Keratinocyte (primary cell): Measurements from ENCODE around the gene CHRNA10. TPM values are rescaled to one million over a fixed set of nuclear protein-coding genes. Genes with fewer than 3 reads are reported as not detected.

ENCODE experiments used
- DNase-seq: peaks from one replicate; pipeline ENCODE4 v3.0.0-alpha.2; 2011; ENCODE audit warnings: low read depth, missing footprints, low spot score
- FAIRE-seq: peaks from 2 replicates; lab custom pipeline; 2011; peaks lifted over from hg19 to GRCh38; lab: Jason Lieb, UNC
- H2AFZ ChIP-seq: 2 replicates; pipeline ENCODE4 v1.6.0; 2012; ENCODE audit warnings: low read length, control low read depth, inconsistent platforms; ENCODE audit not compliant: control insufficient read depth
- H3K27ac ChIP-seq: 2 replicates; pipeline ENCODE4 v1.5.1; 2011; ENCODE audit warnings: low read length; ENCODE audit not compliant: control insufficient read depth, insufficient read depth
- H3K27me3 ChIP-seq: 3 replicates; pipeline ENCODE4 v1.6.0; 2011; ENCODE audit warnings: low read length; ENCODE audit not compliant: control insufficient read depth, insufficient read depth; ENCODE audit errors: extremely low read depth
- H3K36me3 ChIP-seq, 2 experiments: 2 replicates in 1 of 2; 3 replicates in 1 of 2; pipeline ENCODE4 v1.5.1; 2011; ENCODE audit warnings: low read length in 2 of 2, mild to moderate bottlenecking in 1 of 2; ENCODE audit not compliant: control insufficient read depth in 2 of 2, insufficient read depth in 2 of 2; ENCODE audit errors: extremely low read depth in 1 of 2
- H3K4me1 ChIP-seq: 3 replicates; pipeline ENCODE4 v1.5.1; 2011; ENCODE audit warnings: low read length; ENCODE audit not compliant: control insufficient read depth, insufficient read depth; ENCODE audit errors: extremely low read depth
- H3K4me2 ChIP-seq: 3 replicates; pipeline ENCODE4 v1.6.0; 2011; ENCODE audit warnings: low read depth, low read length; ENCODE audit not compliant: control insufficient read depth, insufficient read depth; ENCODE audit errors: extremely low read depth
- H3K4me3 ChIP-seq, 3 experiments: fragments of 200-600 bp in 1 of 3; sonication (generic) in 1 of 3; 2 replicates in 2 of 3; 3 replicates in 1 of 3; pipeline ENCODE4 v1.5.1; 2011 to 2016; ENCODE audit warnings: low read length in 3 of 3, mild to moderate bottlenecking in 3 of 3, control low read depth in 2 of 3, inconsistent platforms in 1 of 3, low read depth in 1 of 3, mixed read lengths in 1 of 3, mixed run types in 1 of 3, moderate library complexity in 1 of 3; ENCODE audit not compliant: control insufficient read depth in 2 of 3, insufficient read depth in 2 of 3; ENCODE audit errors: extremely low read depth in 1 of 3
- H3K79me2 ChIP-seq: 2 replicates; pipeline ENCODE4 v1.6.0; 2012; ENCODE audit warnings: low read length; ENCODE audit not compliant: control insufficient read depth, insufficient read depth
- H3K9ac ChIP-seq: 3 replicates; pipeline ENCODE4 v1.6.0; 2011; ENCODE audit warnings: low read length; ENCODE audit not compliant: control insufficient read depth, insufficient read depth; ENCODE audit errors: extremely low read depth
- H3K9me1 ChIP-seq: 3 replicates; pipeline ENCODE4 v1.6.0; 2011; ENCODE audit warnings: low read length; ENCODE audit not compliant: control insufficient read depth, insufficient read depth; ENCODE audit errors: extremely low read depth
- H3K9me3 ChIP-seq: 2 replicates; pipeline ENCODE4 v1.5.1; 2012; ENCODE audit warnings: low read depth, low read length; ENCODE audit not compliant: control insufficient read depth
- H4K20me1 ChIP-seq: 3 replicates; pipeline ENCODE4 v1.6.0; 2011; ENCODE audit warnings: low read length; ENCODE audit not compliant: control insufficient read depth, insufficient read depth; ENCODE audit errors: extremely low read depth
- CTCF ChIP-seq, 3 experiments: IDR thresholded peaks in 1 of 3; conservative IDR thresholded peaks in 1 of 3; optimal IDR thresholded peaks in 1 of 3; 2 replicates in 2 of 3; 3 replicates in 1 of 3; pipeline versions ENCODE3 to v1.5.1; 2011; ENCODE audit warnings: low read length in 3 of 3, mild to moderate bottlenecking in 3 of 3, moderate library complexity in 2 of 3, control low read depth in 1 of 3, inconsistent platforms in 1 of 3; ENCODE audit not compliant: insufficient read depth in 2 of 3; ENCODE audit errors: extremely low read depth in 1 of 3
- EZH2 ChIP-seq: IDR thresholded peaks from one replicate; pipeline ENCODE4 v1.6.1; 2012; ENCODE audit warnings: inconsistent platforms, mild to moderate bottlenecking, low read length, moderate library complexity
- dilution Hi-C: fragments of 300-500 bp; cut with MboI; formaldehyde crosslinking; loops from one replicate; pipeline ENCODE4 v1.7.0; 2020; ENCODE audit warnings: low sequenced_read_pairs; ENCODE audit not compliant: extremely low pct_ligation_motif_present
- polyA plus RNA-seq, 5 experiments: library from polyadenylated mRNA; depleted of rRNA in 3 of 5; stranded (reverse) in 3 of 5; stranded (forward) in 1 of 5; unstranded in 1 of 5; fragments of >200 nt; gene quantifications; 1 replicate in 1 of 5; 2 replicates in 3 of 5; 3 replicates in 1 of 5; pipeline versions ENCODE4 v1.2.1 to v1.2.3, GENCODE V29; 2011 to 2012; ENCODE audit warnings: missing spikeins in 2 of 5, low read depth in 1 of 5, low replicate concordance in 1 of 5

The CHRNA10 gene
- polyA plus RNA-seq, 1 donor (not counting 4 experiments of a cell fraction or from before 2014, with no cell fraction given): 0.83 TPM

GRCh38 chr11:3660960-3661359 is 10.2 kb downstream of the CHRNA10 start:
- Histone ChIP-seq H3K4me2 (no peak overlapping the region), H3K9me1 (no peaks in the 10 kb centered on the region), H3K4me3 (no peak overlapping the region), H3K27ac (no peak overlapping the region), H3K4me1 (no peaks in the 10 kb centered on the region), H3K9ac (no peak overlapping the region), H3K36me3 (peaks cover 0 to 9% of the 10 kb centered on the region in 2 experiments), H3K27me3 (no peaks in the 10 kb centered on the region), H4K20me1 (no peaks in the 10 kb centered on the region), H3K79me2 (no peaks in the 10 kb centered on the region), H3K9me3 (no peaks in the 10 kb centered on the region), H2AFZ (no peak overlapping the region)
- FAIRE-seq (no peak), DNase-seq (no peak)
- dilution Hi-C loops: no loop called here
- TF ChIP-seq CTCF (optimal IDR thresholded peaks at IDR 0.05 in 1 of 3, IDR thresholded peaks at IDR 0.05 in 1 of 3, conservative IDR thresholded peaks at IDR 0.05 in 1 of 3; ENCODE audit: extremely low read depth in 1 of 3, insufficient read depth in 2 of 3, low read length in 3 of 3) (no peak), EZH2 (no peak)

- Histone ChIP-seq H3K4me2 (no peak overlapping the region), H4K20me1 (no peaks in the 10 kb centered on the region), H2AFZ (no peak overlapping the region), H3K4me3 (no peak overlapping the region), H3K36me3 (peaks cover 0 to 3% of the 10 kb centered on the region in 2 experiments), H3K27ac (no peak overlapping the region), H3K9me1 (no peaks in the 10 kb centered on the region), H3K79me2 (no peaks in the 10 kb centered on the region), H3K9ac (no peak overlapping the region), H3K9me3 (no peaks in the 10 kb centered on the region), H3K27me3 (peaks cover 4% of the 10 kb centered on the region), H3K4me1 (no peaks in the 10 kb centered on the region)
- dilution Hi-C loops: no loop called here
- DNase-seq: no peak
- FAIRE-seq: no peak
- TF ChIP-seq EZH2 (no peak), CTCF (optimal IDR thresholded peaks at IDR 0.05 in 1 of 3, IDR thresholded peaks at IDR 0.05 in 1 of 3, conservative IDR thresholded peaks at IDR 0.05 in 1 of 3; ENCODE audit: extremely low read depth in 1 of 3, insufficient read depth in 2 of 3, low read length in 3 of 3) (no peak)
Measured at GRCh38 chr11:3659595-3660515, 11.3 kb downstream of the CHRNA10 start.
